Measurements from ENCODE around the gene PCSK5.

DNA sequence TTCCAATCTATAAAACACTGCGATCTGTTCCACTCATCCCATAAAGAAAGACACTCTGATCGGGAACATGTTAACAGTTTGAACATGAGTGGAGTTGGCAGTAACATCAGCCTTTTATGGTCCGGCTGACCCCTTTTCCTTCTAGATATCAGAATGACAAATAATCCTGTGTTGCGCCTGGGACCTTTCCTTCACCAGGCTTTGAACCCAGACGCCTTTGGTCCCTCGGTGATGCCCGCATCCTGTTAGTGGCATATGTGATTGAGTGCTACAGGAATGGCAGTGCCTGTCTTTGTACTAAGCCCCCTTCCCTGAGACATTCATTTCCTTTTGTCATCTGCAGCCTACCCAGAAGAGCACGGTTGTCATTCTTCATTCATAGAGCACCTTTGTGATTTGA, 209.0 kb downstream of the PCSK5 start:
- TF ChIP-seq, protein P1, sequence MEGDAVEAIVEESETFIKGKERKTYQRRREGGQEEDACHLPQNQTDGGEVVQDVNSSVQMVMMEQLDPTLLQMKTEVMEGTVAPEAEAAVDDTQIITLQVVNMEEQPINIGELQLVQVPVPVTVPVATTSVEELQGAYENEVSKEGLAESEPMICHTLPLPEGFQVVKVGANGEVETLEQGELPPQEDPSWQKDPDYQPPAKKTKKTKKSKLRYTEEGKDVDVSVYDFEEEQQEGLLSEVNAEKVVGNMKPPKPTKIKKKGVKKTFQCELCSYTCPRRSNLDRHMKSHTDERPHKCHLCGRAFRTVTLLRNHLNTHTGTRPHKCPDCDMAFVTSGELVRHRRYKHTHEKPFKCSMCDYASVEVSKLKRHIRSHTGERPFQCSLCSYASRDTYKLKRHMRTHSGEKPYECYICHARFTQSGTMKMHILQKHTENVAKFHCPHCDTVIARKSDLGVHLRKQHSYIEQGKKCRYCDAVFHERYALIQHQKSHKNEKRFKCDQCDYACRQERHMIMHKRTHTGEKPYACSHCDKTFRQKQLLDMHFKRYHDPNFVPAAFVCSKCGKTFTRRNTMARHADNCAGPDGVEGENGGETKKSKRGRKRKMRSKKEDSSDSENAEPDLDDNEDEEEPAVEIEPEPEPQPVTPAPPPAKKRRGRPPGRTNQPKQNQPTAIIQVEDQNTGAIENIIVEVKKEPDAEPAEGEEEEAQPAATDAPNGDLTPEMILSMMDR (IDR thresholded peaks at IDR 0.05; ENCODE audit: poor library complexity, severe bottlenecking) = no peak
- TF ChIP-seq MXI1 (conservative IDR thresholded peaks at IDR 0.05; ENCODE audit: poor library complexity, severe bottlenecking) (no peak), EZH2 (IDR thresholded peaks at IDR 0.05; ENCODE audit: borderline replicate concordance, insufficient read depth, low read length, poor library complexity, severe bottlenecking) (no peak), POLR2AphosphoS5 (IDR thresholded peaks at IDR 0.05) (no peak), SMC3 (conservative IDR thresholded peaks at IDR 0.05; ENCODE audit: poor library complexity) (no peak)

Measured in neural cell (in vitro differentiated cells).